Measurements from ENCODE around the gene RAB3C. TPM values are rescaled to one million over a fixed set of nuclear protein-coding genes. Genes with fewer than 3 reads are reported as not detected.

Gene RAB3C
- polyA plus RNA-seq, 1 donor (not counting 4 experiments of a cell fraction or from before 2014, with no cell fraction given): not detected

DNA sequence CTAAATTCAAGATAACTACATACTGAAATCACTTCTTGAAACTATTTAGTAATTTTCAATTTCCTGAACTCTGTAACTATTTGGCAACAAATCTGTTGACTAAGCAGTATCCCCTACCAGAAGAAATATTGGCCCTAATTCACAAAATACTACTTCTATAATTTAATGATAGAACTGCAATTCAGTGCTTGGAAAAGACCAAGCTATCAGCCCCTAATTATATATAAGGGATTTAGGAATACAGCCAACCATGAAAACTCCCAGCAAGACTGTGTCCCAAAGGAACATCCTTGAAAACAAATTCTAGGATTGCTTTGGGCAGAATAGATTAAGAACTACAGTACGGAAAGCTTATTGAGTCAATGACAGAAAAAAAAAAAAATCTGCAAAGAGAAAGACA, 169.2 kb downstream of the RAB3C start:
- Histone ChIP-seq H3K27me3 (ENCODE audit: control insufficient read depth, extremely low read depth, insufficient read depth, low read length) (no peaks in the 10 kb centered on the region), H3K9ac (ENCODE audit: control insufficient read depth, extremely low read depth, insufficient read depth, low read length) (no peak overlapping the region), H3K9me3 (ENCODE audit: control insufficient read depth, low read depth, low read length) (no peaks in the 10 kb centered on the region), H3K9me1 (ENCODE audit: control insufficient read depth, extremely low read depth, insufficient read depth, low read length) (no peaks in the 10 kb centered on the region), H3K4me2 (ENCODE audit: control insufficient read depth, extremely low read depth, insufficient read depth, low read depth, low read length) (no peak overlapping the region), H3K79me2 (ENCODE audit: control insufficient read depth, insufficient read depth, low read length) (no peaks in the 10 kb centered on the region), H3K4me3 (ENCODE audit: control insufficient read depth in 2 of 3, extremely low read depth in 1 of 3, insufficient read depth in 2 of 3, low read depth in 1 of 3, low read length in 3 of 3) (no peak overlapping the region), H3K27ac (ENCODE audit: control insufficient read depth, insufficient read depth, low read length) (no peak overlapping the region), H4K20me1 (ENCODE audit: control insufficient read depth, extremely low read depth, insufficient read depth, low read length) (no peaks in the 10 kb centered on the region), H3K36me3 (ENCODE audit: control insufficient read depth in 2 of 2, extremely low read depth in 1 of 2, insufficient read depth in 2 of 2, low read length in 2 of 2) (no peaks in the 10 kb centered on the region), H2AFZ (ENCODE audit: control insufficient read depth, low read length) (no peak overlapping the region), H3K4me1 (ENCODE audit: control insufficient read depth, extremely low read depth, insufficient read depth, low read length) (no peaks in the 10 kb centered on the region)
- no peak for FAIRE-seq
- no peak for DNase-seq (ENCODE audit: low read depth, low spot score)
- dilution Hi-C loops (cut with MboI; ENCODE audit: extremely low pct_ligation_motif_present, low sequenced_read_pairs): no loop called here
- no peak for TF ChIP-seq EZH2 (IDR thresholded peaks at IDR 0.05; ENCODE audit: low read length)
- TF ChIP-seq, protein P1, sequence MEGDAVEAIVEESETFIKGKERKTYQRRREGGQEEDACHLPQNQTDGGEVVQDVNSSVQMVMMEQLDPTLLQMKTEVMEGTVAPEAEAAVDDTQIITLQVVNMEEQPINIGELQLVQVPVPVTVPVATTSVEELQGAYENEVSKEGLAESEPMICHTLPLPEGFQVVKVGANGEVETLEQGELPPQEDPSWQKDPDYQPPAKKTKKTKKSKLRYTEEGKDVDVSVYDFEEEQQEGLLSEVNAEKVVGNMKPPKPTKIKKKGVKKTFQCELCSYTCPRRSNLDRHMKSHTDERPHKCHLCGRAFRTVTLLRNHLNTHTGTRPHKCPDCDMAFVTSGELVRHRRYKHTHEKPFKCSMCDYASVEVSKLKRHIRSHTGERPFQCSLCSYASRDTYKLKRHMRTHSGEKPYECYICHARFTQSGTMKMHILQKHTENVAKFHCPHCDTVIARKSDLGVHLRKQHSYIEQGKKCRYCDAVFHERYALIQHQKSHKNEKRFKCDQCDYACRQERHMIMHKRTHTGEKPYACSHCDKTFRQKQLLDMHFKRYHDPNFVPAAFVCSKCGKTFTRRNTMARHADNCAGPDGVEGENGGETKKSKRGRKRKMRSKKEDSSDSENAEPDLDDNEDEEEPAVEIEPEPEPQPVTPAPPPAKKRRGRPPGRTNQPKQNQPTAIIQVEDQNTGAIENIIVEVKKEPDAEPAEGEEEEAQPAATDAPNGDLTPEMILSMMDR (optimal IDR thresholded peaks at IDR 0.05 in 1 of 3, IDR thresholded peaks at IDR 0.05 in 1 of 3, conservative IDR thresholded peaks at IDR 0.05 in 1 of 3; ENCODE audit: extremely low read depth in 1 of 3, insufficient read depth in 2 of 3, low read length in 3 of 3): no peak

DNA sequence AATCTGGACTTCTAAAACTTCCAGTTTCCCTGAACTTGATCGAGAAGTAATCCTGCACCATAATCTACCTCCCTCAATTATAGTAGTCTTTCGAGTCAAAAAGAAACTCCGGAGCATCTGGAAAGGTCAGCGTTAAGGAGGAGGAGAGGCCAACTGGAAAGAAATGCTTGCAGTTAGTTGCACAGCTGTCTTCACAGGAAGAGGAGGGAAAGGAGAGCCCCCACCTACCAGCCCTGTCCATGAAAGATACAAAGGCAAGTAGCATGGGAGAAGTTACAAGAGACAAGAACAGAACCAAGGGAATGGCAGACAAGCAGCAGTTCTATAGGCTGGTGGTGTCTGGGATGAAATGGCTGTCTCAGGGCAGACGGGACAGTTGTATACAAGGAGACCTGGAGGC, 170.6 kb downstream of the RAB3C start:
- no peak for TF ChIP-seq EZH2 (IDR thresholded peaks at IDR 0.05; ENCODE audit: low read length)
- TF ChIP-seq, protein P1 (optimal IDR thresholded peaks at IDR 0.05 in 1 of 3, IDR thresholded peaks at IDR 0.05 in 1 of 3, conservative IDR thresholded peaks at IDR 0.05 in 1 of 3; ENCODE audit: extremely low read depth in 1 of 3, insufficient read depth in 2 of 3, low read length in 3 of 3): no peak
- H3K79me2 ChIP-seq (ENCODE audit: control insufficient read depth, insufficient read depth, low read length): no peaks in the 10 kb centered on the region
- FAIRE-seq (no peak), DNase-seq (ENCODE audit: low read depth, low spot score) (no peak)
- H3K27me3 ChIP-seq (ENCODE audit: control insufficient read depth, extremely low read depth, insufficient read depth, low read length): no peaks in the 10 kb centered on the region
- dilution Hi-C loops (cut with MboI; ENCODE audit: extremely low pct_ligation_motif_present, low sequenced_read_pairs): no loop called here
- no peaks in the 10 kb centered on the region for H3K36me3 ChIP-seq (ENCODE audit: control insufficient read depth in 2 of 2, extremely low read depth in 1 of 2, insufficient read depth in 2 of 2, low read length in 2 of 2)
- no peak overlapping the region for H3K9ac ChIP-seq (ENCODE audit: control insufficient read depth, extremely low read depth, insufficient read depth, low read length)
- H3K4me1 ChIP-seq (ENCODE audit: control insufficient read depth, extremely low read depth, insufficient read depth, low read length): no peaks in the 10 kb centered on the region
- no peaks in the 10 kb centered on the region for H3K9me3 ChIP-seq (ENCODE audit: control insufficient read depth, low read depth, low read length)
- no peak overlapping the region for H3K27ac ChIP-seq (ENCODE audit: control insufficient read depth, insufficient read depth, low read length)
- no peaks in the 10 kb centered on the region for H3K9me1 ChIP-seq (ENCODE audit: control insufficient read depth, extremely low read depth, insufficient read depth, low read length)
- no peak overlapping the region for H3K4me3 ChIP-seq (ENCODE audit: control insufficient read depth in 2 of 3, extremely low read depth in 1 of 3, insufficient read depth in 2 of 3, low read depth in 1 of 3, low read length in 3 of 3)
- H4K20me1 ChIP-seq (ENCODE audit: control insufficient read depth, extremely low read depth, insufficient read depth, low read length): no peaks in the 10 kb centered on the region
- H3K4me2 ChIP-seq (ENCODE audit: control insufficient read depth, extremely low read depth, insufficient read depth, low read depth, low read length): no peak overlapping the region
- H2AFZ ChIP-seq (ENCODE audit: control insufficient read depth, low read length): no peak overlapping the region
